Measurements from ENCODE around the gene AFP.

Gene AFP

DNA sequence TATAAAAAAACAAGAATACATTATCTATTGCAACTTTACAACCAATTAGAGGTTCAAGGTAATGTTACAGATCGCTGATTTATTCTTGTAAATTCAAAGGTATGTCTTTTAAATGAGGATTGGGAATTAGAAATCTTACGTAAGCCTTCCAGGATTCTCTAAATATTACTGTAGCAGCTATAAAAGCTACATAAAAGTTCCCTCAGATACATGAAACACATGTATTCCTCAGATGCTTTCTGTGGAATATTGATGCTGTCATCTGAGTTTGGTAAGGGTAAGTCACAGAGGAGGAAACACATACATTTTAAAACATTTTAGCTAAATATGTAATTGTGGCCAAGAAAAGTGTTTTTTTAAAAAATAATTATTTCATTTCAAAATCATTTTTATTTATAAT, 3.4 kb downstream of the AFP start:
- FAIRE-seq: no peak

DNA sequence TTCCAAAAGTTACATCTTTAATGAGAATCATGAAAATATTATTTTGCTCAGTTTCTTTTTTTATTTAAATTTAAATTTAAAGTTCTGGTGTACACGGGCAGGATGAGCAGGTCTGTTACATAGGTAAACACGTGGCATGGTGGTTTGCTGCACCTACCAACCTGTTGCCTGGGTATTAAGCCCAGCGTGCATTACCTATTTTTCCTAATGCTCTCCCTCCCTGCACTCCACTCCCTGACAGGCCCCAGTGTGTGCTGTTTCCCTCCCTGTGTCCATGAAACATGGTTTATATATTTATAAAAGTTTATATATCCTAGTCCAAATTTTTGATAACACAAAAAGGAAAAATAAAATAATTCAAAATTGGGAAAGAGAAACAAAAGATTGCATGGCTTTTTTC, 4.0 kb downstream of the AFP start:
- FAIRE-seq: no peak

DNA sequence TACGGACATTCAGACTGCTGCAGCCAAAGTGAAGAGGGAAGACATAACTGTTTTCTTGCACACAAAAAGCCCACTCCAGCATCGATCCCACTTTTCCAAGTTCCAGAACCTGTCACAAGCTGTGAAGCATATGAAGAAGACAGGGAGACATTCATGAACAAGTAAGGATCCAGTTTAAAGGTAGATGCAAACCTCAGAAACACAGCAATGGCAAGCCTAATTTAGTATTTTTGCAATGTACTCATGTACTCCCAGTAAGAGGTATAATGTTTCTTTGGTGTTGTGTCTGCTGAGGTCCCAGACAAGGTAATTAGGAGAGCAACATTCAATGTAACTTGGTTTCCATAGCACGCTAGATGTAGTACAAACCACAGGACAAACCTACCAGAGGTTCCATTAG, 4.6 kb downstream of the AFP start:
- no peak for FAIRE-seq

DNA sequence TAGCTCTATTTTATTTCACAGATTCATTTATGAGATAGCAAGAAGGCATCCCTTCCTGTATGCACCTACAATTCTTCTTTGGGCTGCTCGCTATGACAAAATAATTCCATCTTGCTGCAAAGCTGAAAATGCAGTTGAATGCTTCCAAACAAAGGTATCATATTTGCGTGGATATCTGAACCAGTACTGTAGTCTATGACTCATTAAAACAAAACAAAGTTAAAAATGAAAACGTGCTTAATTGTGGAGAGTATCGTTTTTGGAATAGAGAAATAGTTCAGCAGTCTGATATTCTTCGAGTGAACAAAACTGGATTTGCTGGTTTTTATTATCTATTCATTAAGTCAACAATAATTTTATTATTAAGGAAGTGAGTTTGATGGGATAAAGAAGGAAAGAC, 6.3 kb downstream of the AFP start:
- no peak for FAIRE-seq

DNA sequence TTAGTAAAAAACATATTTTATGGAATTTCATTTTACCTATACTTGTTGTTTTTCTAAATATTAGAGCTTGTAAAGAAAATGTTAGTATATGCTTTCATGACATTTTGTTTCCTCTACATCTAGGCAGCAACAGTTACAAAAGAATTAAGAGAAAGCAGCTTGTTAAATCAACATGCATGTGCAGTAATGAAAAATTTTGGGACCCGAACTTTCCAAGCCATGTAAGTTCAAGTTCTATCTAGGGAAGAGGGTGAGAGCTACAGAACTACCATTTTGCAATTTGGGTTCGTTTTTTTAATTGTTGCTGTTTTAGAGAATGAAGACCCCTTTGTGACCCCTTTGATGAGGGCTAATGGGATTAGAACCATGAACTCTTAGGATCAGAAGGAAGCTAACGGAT, 7.2 kb downstream of the AFP start:
- no peak for FAIRE-seq

DNA sequence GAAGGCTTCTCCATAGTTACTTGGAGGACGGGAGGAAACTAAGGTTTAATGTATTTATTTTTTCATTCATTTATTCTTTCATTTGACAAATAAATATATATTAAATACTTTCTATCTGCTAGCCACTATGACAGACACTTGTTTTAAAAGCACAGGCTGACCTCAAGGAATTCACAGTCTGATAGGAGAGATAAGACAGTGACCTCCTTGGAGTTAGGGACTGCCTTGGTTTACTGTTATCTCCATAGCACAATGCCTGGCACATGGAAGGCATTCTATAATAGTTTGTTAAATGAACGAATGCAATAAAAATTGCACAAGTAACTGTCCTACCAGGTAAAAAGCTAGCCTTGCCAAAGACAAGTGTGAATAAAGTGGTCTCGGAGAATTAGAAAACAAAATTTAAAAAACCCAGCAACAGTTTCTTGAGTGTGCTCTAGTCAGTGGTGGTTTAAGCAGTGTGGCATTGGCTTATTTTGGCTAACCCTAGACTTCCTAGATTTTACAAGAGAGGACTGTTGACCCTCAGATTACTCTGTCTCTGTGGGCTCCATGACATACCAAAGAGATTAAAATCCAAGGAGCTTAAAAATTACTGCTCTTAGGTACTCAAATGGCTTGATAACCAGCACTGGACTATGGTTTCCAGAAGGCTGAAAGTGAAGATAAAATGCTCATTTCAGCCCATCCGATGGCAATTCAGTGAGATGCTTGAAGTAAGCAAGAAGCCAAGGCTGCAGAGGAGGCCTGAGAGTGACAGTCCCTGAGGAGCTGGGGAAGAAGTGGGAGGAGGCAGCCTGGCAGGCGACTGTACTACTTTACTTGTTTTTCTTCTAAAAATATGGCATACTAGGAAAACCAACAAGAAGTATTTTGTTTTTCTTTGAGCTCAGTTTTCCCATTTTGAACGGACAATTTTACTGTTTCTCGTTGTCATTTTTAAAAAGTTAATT, 9.6 kb downstream of the AFP start:
- FAIRE-seq: no peak

DNA sequence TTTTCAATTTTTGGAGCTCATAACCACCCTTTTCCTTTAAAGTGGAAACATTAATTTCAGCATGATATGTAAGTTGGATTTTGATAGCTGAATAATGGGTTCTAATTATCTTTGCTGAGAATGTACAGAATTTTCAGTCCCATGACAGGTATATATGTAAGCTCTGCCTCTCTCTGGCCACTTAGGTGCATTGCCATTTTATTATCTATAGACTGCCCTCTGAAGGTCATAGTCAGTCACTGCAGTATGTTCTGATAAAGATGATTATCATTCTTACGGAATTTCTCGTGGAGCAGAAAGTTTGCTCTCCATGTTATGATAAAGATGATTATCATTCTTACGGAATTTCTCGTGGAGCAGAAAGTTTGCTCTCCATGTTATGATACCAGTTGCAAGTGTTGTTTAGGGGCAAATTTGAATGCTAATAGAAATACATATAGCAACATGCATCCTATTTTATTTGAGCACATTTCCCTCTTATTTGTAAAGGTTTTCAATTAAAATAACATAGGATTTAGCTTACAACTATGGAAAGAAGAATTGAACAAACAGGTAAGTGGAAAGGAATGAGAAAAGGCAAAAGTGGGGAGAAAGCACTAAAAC, 10.4 kb downstream of the AFP start:
- FAIRE-seq: peak; percentile 50

DNA sequence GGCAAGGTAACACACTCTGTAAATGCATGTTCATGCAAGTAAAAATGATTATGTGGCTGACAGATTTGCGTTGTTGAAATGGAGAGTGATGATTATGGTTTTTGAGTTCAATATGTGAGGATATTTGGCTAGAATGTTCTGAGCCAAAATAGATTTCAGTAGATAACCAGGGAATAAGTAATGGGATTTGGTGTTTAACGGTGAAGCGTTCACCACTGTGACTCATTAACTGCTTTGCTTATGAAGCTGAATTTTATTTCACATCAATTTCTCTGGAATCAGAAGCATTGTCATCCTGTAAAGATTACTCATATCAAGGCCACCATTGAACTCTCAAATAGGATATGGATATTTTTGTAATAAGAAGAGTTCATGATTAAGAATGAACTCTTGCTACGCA, 11.7 kb downstream of the AFP start:
- FAIRE-seq: no peak

DNA sequence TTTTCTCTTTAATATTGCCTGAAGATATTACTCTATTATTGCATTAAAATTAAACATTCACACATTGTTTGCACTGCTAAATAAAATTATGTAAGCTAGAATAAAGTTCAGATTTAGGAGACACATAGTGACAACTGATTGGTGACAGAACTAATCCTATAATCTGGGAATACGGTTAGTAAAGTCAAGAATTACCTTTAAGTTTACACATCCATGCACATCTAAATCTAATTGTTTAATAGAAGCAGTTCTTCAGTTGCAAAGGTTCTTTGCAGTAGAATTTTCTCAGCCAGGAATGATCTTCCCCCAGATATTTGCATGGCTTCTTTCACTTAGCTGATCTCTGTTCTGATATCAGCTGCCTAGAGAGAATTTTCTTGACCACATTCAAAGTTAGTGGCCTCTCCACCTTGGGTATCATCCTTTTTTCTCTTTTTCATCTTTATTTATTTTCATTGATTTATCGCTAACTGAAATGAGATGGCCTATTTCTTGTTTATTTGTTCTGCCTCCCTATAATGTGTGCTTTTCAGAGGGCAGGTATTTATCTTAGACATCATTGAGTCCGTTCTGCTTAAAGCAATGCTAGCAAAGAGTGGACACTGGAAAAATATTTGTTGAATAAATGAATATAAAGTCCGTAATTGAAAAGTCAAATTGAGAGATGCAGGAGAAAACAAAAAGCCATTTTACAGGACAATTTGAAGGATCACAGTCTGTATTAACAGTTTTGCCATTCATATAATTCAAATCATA, 12.6 kb downstream of the AFP start:
- no peak for FAIRE-seq

DNA sequence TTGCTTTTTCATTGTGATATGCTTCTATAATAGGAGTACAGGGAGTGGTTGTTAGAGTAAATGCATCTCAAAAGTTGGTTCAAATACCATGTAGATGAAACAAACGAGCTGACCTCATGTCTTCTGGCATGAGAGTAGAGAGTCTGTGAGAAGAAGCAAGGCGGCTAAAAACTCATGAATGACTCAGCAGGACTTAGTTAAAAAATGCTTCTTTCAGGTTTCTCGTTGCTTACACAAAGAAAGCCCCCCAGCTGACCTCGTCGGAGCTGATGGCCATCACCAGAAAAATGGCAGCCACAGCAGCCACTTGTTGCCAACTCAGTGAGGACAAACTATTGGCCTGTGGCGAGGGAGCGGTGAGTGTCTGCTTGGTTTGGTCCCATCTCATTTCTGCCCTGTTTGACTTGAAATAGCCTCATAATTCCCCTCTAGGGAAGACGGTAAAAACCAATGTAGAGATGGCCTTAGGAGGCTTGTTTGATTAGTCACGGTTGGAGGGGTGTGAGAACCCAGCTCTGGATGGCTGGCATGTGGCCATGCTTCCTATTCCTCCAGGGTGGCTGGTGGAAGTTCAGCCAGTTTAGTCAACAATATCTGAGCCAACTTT, 14.5 kb downstream of the AFP start:
- no peak for FAIRE-seq

DNA sequence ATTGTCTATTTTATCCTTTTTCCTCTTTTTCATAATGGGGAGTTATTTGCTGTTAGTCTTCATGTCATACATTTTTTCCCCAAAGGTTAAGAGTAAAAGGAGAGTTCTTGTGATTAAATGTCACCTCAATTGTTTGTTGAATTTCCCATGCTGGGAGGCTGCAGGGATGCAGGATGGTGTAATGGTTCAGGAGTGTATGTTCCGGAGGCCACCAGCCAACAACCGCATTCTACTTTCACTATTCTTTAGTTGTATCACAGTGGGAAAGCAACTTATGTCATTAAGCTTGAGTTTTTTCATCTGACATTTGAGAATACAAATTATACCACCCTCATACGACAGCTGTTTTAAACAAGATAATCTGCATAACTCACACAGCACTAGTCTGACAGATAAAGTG, 15.4 kb downstream of the AFP start:
- no peak for FAIRE-seq

DNA sequence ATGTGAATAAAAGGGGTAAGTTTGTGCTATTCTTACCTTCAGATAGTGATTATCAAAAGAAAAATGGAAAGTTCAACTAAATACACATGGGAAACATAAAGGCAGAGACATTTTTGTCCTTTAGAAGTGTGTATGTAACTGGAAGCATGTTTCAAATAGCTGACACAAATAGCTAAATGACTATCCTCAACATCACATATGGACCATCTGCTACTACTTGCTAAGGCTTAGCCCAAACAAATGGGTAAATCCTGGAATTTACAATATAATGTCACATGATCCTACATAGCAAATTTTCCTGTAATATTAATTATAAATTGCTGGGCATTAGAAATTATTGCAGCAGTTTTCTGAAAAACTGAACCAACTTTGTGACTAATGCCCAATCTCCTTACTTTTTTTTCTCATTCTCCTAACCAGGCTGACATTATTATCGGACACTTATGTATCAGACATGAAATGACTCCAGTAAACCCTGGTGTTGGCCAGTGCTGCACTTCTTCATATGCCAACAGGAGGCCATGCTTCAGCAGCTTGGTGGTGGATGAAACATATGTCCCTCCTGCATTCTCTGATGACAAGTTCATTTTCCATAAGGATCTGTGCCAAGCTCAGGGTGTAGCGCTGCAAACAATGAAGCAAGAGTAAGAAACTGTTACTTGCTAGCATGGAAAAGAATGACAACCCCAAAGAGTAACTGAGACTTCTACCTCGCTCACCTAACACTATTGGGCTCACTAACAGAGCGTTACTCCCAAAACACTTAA, 16.1 kb downstream of the AFP start:
- no peak for FAIRE-seq

DNA sequence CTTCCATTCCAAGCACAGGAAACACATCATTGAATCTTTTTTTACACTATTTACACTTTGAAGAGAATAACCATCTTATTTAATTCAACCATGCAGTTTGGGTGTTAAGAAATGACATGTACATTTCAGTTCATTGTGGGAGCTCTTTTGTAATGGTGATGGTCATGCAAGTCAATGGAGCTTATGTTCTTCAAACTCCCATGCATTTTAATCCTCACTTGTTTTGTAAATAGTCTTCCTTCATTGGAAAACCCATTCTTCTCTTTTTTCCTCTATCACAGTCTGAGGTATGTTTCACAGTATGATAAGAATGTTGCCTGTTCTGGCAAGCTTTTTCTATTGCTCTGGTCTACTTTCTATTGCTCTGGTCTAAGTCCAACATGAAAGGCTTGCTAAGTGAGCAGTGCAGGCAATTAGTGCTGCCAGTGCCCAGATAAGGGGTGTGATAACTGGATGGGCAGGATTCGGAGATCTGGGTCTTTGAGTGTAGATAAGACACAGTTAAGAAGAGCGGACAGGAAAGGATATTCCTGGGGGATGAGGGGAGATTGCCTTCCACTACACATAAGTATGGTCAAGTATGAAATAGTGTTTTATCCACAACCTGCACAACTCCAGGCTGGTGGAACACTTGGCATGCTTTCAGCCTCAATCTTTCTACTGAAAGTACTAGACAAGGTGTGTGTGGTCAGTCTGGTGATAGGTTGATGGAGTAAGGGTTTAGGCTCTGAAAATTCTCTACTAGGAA, 17.1 kb downstream of the AFP start:
- no peak for FAIRE-seq

DNA sequence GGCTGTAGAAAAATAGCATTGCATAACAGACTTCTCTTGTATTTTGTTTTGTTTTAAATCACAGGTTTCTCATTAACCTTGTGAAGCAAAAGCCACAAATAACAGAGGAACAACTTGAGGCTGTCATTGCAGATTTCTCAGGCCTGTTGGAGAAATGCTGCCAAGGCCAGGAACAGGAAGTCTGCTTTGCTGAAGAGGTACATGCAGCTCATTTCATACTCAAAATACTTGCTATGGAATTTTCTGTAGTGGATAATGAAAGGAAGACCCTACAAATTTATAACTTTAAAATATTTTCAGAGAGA, 17.6 kb downstream of the AFP start:
- FAIRE-seq: no peak

DNA sequence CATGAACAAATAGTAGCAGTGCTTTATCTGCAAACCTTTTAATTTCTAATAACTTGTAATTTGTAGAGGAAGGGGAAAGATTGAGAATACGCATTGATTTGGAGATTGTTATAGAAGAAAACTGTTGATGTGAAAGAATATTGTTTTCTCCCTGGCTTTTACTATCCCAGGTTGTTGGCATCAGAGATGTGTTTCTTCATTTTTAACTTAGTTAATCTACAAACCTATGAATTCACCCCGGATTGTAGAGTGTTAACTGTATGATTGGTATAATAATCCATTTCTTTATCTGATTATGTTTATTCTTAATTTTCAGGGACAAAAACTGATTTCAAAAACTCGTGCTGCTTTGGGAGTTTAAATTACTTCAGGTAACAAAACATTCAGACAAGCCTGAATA, 18.9 kb downstream of the AFP start:
- no peak for FAIRE-seq

DNA sequence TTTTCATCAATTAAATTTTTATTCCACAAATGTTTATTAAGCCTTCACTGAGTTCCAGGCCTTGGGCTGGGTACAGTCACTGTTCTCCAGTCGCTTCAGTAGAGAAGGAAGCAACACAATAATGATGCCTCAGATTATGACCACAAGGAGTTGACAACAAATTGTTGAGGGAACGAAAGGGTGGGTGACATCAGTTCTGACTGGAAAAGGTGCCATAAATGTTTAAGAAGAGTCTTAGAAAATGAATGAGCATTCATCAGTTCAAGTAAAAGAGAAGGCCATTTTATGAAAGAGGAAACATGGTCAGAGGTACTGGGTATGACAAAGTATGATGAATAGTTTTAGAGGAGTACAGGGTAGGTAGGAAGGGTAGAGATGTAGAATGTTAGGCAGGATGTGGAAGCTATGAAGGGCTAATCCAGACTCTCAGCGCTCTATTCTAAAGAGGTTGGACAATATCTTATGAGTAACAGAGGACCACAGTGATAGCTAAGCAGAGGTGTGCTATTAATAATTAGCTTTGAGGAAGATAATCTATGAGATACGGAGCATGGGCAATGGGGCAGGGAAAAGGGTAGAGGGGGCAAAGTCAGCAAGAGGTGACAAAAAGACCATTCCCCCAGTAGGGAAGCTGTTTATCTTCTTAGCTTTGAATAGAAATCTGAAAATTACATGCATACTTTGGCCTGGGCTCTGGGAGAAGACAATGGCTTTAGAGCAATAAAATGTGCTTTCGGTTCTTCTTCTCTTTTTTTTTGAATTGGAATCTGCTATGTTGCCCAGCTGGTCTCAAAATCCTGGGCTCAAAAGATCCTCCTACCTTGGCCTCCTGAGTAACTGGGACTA, 20.4 kb downstream of the AFP start:
- no peak for FAIRE-seq

DNA sequence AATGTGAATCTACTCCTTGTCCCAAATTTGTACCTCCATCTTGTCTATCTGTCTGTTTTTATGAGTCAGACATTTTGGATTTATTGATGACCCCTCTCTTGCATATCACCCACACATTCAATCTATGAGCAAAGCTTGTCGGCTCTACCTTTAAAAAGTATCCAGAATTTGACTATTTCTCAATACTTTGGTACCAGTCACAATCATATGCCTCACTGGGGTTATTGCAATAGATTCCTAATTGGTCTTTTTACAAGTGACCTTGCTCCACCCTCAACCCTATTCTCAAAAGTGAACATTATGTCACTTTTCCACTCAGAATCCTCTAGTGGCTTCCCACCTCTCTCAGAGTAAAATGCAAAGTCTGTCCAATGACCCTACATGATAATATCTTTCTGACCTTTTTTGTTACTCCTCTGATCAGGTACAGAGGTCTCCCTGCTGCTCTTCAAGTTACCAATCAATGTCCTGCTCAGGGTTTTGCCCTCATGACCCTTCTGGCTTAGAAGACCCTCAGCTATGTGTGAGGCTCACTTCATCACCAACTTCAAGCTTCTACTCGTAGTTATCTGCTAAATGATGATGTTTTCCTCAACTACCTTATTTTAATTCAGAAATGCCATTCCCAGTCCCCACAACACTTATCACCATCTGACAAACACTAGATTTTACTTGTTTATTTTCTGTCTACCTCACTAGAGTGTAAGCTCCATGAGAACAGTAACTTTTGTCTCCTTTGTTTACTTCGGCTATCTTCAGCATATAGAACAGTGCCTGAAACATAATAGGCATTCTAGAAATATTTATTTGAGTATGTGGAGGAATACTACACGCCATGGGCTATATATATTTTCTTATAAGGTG, 22.4 kb downstream of the AFP start:
- no peak for FAIRE-seq

DNA sequence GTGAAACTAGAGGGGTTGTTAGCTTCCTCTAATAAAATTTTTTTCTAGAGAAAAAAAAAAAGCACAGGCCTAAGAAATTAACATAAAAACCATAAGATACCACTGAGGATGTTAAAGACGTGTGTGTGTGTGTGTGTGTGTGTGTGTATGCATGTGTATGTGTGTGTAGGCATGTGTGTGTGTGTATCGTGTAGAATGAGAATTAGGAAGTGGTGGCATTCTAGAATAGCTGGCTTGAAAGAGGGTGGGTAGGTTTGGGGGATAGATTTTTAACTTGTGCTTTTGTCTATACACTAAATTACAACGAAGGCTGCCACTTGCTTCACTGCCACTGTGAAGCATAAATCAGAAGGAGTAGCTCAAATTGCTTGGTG, 23.0 kb downstream of the AFP start:
- FAIRE-seq: no peak

DNA sequence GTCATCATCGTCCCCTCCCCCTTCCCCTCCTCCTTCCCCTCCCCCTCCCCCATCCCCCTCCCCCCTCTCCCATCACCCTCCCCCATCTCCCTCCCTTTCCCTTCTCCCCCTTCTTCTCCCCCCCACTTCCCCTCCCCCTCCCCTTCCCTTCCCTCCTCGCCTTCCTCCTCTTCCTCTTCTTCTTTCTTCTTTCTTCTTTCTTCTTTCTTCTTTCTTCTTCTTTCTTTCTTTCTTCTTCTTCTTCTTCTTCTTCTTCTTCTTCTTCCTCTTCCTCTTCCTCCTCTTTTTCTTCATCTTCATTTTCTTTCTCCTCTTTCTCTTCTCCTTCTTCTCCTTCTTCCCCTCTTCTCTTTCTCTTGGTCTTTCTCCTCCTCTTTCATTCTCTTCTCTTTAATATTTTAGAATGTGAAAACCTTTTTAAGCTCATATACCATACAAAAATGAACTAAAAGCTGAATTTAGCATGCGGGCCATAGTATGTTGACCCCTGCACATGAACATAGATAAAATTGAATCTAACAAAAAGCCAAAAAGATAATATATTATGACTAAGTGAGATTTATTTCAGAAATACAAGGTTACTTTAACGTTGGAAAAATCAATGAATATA, 25.0 kb downstream of the AFP start:
- no peak for FAIRE-seq

DNA sequence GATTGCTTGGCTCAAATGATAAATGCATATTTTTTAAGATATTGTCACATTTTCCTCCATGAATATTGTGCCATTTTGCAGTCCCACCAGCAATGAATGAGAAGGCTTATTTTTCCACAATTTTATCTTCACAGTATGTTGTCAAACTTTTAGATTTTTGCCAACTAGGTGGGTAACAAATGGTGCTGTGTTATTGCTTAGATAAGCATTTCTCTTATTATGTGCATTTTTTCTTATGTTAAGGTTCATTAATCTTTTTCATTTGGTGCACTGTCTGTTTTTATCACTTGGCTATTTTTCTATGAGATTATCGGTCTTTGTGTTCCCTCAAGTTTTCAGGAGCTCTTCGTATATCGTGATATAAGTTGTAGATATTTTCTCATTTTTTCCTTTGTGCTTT, 32.1 kb downstream of the AFP start:
- no peak for FAIRE-seq

Data from TTC549 (cell line).